Putamen (tissue), 1 donor: ENCODE measurements around the gene RBBP9.
"Not testable (repeated sequence)": the region's sequence is repeated elsewhere in the genome, so short reads cannot be mapped to it uniquely, and the experiment has no call there.

Source experiments
- DNase-seq: peaks from one replicate; pipeline ENCODE4 v3.0.0-alpha.2; 2016; ENCODE audit warnings: low spot score

RBBP9 gene

GRCh38 chr20:18504479-18505060 lies 7.5 kb upstream of the RBBP9 start:
- DNase-seq = no peak

GRCh38 chr20:18501672-18502071 lies 4.6 kb upstream of the RBBP9 start:
- DNase-seq = not testable (repeated sequence)

GRCh38 chr20:18497603-18498002 lies 578 bp upstream of the RBBP9 start:
- DNase-seq = no peak

GRCh38 chr20:18496042-18496441 lies 983 bp downstream of the RBBP9 start:
- DNase-seq = no peak

- no peak for DNase-seq
Measured at GRCh38 chr20:18488301-18488700, 8.7 kb downstream of the RBBP9 start.

GRCh38 chr20:18481596-18481995 lies 15.4 kb downstream of the RBBP9 start:
- DNase-seq = no peak

- DNase-seq = no peak
Measured at GRCh38 chr20:18477821-18478220, 19.2 kb downstream of the RBBP9 start.

- no peak for DNase-seq
Measured at GRCh38 chr20:18477218-18477617, 19.8 kb downstream of the RBBP9 start.

GRCh38 chr20:18466894-18467730 lies 29.9 kb downstream of the RBBP9 start, which contains the start of the genes DZANK1 and POLR3F:
Gene DZANK1, minus strand, starts transcription at chr20:18467030. Its CDS starts 1,672 bp downstream, at chr20:18465358.
Gene POLR3F, plus strand, starts transcription at chr20:18467390. Its CDS starts 117 bp downstream, at chr20:18467507.
- DNase-seq = peak; percentile 97

- no peak for DNase-seq
Measured at GRCh38 chr20:18466574-18466893, 30.5 kb downstream of the RBBP9 start.

- DNase-seq = no peak
Measured at GRCh38 chr20:18465536-18466200, 31.4 kb downstream of the RBBP9 start.

GRCh38 chr20:18456600-18456999 lies 40.4 kb downstream of the RBBP9 start:
- DNase-seq = no peak

GRCh38 chr20:18443886-18444285 lies 53.1 kb downstream of the RBBP9 start:
- no peak for DNase-seq

GRCh38 chr20:18440403-18440802 lies 56.6 kb downstream of the RBBP9 start:
- DNase-seq = no peak

GRCh38 chr20:18436847-18437246 lies 60.2 kb downstream of the RBBP9 start:
- no peak for DNase-seq
